AG20443 (cell line): ENCODE data around the gene BNIP5.

Experiments
- DNase-seq: peaks from one replicate; pipeline ENCODE4 v3.0.0; 2012; ENCODE audit warnings: low spot score, mixed read lengths

Gene BNIP5

GRCh38 chr6:36267731-36268477, 68.8 kb downstream of the BNIP5 start:
- DNase-seq = no peak

GRCh38 chr6:36266913-36267644, 69.6 kb downstream of the BNIP5 start:
- DNase-seq = no peak
